ENCODE data around the gene PSPH.

DNA sequence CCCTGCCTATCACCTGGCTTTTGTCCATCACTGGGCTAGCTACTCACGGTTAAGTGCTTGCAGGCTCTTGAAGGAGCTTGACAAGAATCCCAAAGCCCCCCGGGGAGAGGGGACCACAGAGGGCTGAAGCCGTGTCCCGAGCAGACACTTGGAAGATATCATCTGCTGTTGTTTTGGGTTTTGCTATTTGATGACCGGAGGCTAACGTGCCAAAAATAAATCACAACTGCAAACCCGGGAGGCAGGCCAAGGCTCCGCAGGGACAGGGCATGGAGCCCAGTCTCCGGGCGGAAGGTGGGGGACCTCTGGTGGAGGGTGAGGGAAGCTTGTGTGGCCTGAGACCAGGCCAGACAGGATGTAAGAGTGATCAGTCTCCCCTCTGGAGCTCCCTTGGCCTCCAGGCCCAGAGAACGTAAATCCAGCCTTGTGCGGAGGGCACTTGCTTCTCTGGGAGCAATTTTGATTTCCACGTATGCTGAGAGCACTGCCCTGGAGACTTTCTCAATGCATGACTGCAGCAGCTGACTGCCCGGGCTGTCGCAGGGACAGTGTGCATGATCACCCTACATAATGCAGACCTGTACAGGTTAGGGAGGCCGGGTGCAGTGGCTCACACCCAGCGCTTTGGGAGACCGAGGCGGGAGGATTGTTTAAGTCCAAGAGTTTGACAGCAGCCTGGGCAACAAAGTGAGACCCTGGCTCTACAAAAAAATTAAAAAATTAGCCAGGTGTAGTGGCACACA lies 41.7 kb upstream of the PSPH start, which contains the start of gene PHKG1:
- TF ChIP-seq, protein P1, sequence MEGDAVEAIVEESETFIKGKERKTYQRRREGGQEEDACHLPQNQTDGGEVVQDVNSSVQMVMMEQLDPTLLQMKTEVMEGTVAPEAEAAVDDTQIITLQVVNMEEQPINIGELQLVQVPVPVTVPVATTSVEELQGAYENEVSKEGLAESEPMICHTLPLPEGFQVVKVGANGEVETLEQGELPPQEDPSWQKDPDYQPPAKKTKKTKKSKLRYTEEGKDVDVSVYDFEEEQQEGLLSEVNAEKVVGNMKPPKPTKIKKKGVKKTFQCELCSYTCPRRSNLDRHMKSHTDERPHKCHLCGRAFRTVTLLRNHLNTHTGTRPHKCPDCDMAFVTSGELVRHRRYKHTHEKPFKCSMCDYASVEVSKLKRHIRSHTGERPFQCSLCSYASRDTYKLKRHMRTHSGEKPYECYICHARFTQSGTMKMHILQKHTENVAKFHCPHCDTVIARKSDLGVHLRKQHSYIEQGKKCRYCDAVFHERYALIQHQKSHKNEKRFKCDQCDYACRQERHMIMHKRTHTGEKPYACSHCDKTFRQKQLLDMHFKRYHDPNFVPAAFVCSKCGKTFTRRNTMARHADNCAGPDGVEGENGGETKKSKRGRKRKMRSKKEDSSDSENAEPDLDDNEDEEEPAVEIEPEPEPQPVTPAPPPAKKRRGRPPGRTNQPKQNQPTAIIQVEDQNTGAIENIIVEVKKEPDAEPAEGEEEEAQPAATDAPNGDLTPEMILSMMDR (IDR thresholded peaks at IDR 0.05): no peak
- TF ChIP-seq EZH2 (IDR thresholded peaks at IDR 0.05; ENCODE audit: borderline replicate concordance, insufficient read depth, low read depth, low read length, poor library complexity, severe bottlenecking): no peak
